HG03095 (cell line): Measurements from ENCODE around the gene UBAC2.
"Not testable (repeated sequence)": the region's sequence is repeated elsewhere in the genome, so short reads cannot be mapped to it uniquely, and the experiment has no call there.

Experiments
- ATAC-seq: cut with Tn5 transposase; IDR thresholded peaks from one replicate; pipeline ENCODE4 v1.9.1; 2021; ENCODE audit warnings: moderate library complexity; ENCODE audit not compliant: unreplicated experiment

UBAC2 gene

DNA sequence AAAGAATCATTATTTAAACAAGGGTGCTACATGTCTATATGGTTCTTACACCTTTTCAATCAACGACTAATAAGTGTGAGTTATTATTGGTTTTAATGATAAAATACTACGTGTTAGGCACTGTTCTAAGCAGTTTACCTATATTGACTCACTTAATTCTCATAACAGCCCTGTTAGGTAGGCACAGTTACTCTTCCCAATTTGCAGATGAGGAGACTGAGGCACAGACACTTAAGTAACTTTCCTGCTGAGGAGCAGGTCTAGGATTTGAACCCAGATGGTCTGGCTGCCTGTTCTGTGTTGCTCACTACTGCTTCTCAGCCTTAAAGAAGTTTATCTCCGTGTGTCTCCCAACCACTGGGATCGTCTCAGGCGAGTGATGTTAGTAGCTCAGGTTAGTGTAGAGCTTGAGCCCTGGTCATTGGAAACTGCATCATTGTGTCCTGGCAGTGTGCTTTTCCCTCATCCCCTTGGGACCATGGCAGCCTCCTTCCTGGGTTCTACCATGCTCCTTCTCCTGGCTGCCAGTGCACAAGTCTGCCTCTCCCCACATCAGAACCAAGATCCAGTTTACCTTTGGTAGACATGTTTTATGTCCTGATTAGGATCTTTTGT lies 10.9 kb downstream of the UBAC2 start:
- no peak for ATAC-seq

DNA sequence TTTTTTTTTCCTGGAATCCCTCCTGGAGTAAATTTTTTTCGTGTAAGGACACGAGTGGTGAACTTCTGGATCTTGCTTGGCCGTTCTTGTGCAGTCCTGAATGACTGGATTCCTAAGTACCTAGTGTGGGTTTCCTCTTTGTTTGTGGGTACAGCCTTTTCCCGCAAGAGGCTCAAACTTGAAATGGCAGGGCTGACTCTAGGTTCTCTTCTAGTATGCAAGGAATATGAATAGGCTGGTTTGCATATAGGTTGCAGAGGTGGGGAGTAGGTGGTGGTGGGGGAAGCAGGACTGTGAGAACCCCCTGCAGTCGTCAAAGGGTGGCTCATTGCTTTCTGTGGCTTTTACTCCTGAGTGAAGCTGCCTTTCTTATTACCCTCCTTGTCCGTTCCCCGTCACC lies 13.6 kb downstream of the UBAC2 start:
- peak; percentile 71 for ATAC-seq

DNA sequence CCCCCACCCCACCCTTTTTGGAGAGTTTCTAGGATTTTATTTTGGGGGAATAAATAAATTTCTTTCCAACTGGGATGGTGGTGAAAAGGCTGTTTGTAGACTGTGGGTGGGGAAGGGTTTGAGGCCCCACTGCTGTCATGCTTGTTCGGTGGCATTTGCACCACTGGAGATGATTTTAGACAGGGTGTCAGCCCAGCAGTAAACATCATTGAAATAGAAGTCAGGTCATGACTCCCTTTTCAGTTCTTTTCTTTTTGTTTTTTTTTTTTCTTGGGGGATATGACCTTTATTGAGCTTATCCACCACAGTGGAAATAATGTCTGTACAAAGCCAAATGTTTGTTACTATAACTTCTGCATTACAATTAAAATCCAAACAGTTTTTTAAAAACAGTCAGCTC lies 14.1 kb downstream of the UBAC2 start:
- no peak for ATAC-seq

DNA sequence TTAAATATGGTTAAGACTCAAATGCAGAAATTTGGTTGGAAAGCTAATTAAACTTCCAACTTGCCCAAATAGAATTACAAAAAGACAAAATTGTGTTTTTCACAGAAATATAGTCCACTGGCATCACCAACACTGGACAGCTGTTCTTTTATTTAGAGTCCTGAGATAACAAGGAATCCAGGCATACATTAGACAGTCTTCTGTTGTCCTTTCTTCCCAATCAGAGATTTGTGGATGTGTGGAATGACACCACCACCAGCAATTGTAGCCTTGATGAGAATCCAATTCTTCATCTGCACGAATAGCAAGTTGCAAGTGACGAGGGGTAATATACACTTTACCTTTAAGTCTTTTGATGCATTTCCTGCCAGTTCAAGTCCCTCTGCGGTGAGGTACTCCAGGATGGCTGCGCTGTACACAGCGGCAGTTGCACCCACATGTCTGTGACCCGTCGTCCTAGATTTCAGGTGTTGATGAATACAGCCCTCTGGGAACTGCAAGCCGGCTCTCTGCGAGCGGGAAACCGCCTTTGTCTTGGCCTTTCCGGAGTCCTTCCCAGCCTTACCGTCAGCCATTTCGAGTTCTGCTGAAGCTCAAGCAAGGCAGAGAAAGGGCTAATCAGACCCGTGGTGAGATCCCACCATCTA lies 14.7 kb downstream of the UBAC2 start:
- ATAC-seq: no peak

DNA sequence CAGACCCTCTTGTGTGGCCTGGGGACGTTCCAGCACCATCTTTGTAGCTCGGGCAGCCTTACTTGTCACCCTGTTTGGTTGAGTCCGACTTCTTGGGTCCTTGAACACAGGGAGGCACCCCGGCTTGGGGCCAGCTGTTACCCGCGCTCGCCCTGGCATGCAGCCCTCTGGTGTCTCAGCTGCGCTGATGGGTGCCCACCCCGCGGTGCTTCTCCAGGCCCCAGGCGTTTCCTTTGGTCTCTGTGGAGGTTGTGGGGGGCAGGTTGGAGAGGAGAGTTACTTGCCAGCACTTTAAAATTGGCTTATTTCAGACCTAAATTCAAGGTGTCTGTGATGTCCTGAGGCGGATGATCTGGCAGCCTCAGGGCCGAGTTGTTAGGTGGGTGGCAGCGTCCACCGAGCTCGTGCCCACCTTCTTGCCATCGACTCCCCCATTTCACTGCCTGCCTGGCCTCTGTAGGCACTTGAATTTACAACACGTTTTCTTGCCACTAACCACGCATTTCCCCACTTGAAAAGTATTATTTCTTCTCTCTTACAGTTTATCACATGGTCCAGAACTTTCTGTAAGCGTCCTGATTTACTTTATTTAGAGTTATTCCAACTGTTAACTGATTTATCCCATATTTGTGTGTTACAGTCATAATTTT lies 16.9 kb downstream of the UBAC2 start:
- no peak for ATAC-seq

DNA sequence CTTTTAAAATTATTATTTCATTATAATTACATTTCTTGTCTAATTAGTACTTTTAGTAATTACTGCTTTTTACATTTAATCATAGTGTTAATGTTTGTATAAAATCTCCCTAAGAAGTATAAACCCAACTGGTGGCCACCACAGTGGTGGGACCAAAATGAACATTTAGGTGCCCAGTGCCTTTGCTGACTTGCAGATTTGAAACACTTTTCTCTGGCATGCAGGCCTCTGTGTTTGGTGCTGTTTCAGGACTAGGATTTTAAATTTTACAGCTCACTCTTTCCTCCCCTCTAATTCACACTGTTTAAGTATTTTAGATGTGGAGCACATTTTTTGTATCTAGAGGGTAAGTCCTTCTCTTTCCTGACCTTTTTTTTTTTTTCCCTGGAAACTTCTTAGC lies 17.5 kb downstream of the UBAC2 start:
- ATAC-seq: no peak

DNA sequence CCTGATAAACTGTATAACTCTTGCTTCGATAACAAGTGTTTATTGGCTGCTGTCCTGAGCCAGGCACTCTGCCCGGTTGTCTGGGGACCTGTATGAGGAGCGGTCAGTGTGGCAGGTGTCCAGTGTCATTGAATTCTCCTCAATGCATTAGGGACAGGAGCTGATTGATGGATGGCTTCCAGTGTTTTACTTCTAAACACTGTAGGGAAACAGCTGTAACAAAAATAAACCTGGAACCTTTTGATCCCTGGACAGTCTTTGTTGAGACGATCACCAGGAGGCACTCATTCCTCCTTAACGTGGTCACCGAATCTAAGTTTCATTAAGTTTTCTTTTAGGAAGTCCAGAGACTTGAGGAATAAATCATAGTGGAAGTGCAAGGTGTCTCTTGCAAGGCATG lies 17.9 kb downstream of the UBAC2 start:
- no peak for ATAC-seq

DNA sequence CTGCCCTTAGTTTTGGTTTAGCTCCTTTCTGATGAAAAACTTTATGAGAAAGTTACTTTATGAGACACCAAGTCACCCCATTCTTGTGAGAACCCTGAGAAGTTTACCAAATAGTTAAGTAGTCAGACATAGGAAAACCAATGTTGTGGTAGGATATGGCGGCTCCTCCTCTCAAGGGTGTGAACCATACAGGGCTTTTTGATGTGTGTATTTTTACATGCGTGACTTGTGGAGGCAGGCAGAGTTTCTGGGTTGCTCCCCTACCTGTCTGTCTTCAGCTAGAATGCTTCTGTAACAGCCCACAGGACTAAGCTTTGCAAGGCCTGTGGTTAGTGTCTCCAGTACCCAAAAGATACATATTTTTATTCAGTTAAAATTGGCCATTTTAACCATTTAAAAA lies 18.3 kb downstream of the UBAC2 start:
- no peak for ATAC-seq

DNA sequence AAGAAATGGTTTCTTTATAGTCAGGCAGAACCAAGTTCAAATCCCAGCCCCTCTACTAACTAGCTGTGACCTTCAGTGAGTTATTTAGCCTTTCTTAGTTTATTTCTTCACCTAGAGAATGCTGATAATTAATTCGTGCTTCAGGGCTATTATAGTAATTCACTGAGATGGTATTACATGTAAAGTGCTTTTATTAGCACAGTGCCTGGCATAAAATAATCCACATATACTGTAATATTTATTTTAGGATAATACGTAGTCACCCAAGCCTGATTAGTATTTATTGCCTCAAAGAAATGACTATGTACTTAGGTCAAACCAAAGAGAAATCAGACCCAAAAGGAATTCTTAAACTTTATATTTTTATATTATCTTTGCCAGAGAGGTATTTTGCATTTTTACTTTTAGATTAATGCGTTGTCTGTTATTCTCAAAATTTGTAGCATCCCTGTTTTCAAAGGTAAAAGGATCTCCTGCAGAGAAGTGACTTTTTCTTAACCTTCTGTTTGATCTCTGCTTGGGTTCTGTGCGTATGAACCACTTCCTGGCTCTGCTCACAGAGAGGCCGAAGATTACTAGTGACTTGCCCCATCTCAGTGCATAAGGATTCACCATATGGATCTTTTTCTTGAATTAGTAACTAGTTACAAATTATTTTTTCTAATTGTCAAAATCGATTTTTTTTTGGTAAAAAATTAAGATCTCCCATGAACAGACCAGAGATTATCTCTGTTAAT lies 19.7 kb downstream of the UBAC2 start:
- no peak for ATAC-seq

DNA sequence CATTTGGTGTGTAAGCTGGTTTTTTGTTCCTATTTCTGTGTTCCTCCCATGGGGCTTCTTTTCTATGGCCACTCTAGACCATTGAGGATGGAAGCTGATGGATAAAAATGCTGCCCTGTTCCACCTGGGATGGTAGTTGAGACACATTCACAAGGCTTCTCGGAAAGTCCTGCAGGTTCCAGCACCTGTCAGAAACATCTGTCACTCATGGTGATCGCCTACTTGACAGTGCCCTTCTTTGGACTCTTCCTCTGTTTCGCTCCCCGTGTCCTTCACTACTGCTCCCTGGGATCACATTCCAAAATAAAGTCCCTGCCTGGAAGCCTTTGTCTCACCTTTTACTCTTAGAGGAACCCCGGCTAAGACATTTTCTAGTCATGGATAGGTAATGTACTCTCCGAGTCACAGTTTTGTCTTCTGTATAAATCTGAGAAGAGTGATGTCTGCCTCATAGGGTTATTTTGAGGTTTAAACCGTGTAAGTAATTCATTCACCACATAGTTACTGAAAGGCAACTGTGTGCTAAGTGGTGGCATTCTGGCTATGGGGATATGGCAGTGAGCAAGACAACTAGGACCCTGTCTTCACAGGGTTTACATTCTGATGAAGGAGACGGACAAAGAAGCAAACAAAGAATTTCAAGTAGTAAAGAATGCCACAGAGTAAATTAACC lies 21.0 kb downstream of the UBAC2 start:
- ATAC-seq: no peak

DNA sequence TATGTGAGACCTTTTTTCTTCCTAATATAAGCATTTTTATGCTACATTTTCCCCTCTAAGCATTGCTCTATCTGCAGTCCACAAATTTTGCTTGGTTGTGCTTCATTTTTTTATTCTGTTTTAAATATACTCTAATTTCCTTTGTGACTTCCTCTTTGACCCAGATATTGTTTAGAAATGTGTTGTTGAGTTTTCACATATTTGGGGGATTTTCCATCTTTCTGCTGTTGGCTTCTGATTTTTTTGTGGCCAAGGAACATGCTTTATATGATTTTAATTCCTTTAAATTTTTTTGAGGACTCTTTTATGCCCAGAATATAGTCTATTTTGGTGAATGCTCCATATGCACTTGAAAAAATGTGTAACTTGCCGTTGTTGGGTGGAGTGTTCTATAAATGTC lies 22.9 kb downstream of the UBAC2 start:
- no peak for ATAC-seq

DNA sequence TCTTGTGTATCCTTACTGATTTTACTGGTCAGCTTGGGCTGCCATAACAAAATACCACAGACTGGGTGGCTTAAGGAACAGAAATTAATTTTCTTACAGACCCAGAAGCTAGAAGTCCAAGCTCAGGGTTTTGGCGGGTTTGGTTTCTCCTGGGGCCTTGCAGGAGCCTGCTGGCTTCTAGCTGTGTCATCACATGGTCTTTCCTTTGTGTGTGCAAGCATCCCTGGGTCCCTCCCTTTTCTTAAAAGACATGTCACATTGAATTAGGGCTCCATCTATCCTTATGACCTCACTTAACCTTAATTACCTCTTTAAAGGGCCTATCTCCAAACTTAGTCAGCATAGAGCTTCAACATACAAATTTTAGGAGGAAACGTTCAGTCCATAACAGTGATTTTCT lies 23.4 kb downstream of the UBAC2 start:
- ATAC-seq: no peak

DNA sequence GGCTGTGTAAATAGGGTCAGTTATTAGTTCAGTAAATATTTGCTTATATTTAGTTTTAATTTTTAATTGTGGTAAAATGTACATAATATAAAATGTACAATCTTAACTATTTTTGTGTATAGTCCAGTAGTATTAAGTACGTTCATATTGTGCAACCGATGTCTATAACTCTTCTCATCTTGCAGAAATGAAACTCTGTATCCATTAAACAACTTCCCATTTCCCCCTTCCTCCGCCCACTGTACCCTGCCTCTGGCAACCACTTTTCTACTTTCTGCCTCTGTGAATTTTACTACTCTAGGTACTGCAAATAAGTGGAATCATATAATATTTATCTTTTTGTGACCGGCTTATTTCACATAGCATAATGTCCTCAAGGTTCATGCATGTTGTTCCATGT lies 24.4 kb downstream of the UBAC2 start:
- ATAC-seq: no peak

DNA sequence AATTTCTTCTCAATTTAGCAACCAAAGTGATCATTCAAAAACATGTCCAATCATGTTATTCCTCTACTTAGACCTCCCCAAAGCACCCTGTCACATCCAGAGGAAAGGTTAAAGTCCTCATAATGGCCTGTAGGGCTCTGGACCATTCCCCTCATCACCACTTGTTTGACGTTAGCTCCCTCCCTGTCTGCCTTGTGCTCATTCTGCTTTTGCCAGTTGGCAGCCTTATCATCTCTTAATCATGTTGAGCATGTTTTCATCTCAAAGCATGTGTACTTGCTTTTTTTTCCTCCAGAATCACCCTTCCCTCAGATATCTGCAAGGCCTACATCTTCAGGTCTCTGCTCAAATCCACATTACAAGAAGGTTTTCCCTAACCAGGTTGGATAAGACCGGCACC lies 25.9 kb downstream of the UBAC2 start:
- ATAC-seq: no peak

DNA sequence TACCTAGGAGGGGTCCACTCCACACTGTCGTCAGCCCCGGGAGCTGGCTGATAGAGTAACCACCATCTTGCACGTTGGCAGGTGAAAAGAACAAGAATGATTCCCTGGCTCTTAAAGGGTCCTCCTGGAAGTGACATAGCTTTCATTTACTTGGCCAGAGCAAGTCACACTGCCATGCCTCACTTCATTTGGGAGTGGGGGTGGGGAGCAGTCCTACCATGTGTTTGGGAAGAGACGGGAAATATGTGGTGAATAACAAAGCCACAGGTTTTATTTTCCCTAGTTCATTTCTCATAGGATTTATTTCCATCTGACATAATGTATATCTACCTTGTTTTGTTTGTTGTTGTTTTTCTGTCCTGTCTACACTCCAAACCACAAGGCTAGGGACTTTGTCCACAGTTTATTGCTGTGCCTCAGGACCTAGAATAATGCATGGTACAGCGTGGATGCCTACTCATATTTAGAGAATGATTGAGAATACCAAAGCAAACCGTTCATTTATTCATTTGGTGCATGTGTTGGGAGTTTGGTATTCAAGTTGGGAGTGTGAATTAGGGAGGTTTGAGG lies 26.8 kb downstream of the UBAC2 start:
- ATAC-seq: no peak

DNA sequence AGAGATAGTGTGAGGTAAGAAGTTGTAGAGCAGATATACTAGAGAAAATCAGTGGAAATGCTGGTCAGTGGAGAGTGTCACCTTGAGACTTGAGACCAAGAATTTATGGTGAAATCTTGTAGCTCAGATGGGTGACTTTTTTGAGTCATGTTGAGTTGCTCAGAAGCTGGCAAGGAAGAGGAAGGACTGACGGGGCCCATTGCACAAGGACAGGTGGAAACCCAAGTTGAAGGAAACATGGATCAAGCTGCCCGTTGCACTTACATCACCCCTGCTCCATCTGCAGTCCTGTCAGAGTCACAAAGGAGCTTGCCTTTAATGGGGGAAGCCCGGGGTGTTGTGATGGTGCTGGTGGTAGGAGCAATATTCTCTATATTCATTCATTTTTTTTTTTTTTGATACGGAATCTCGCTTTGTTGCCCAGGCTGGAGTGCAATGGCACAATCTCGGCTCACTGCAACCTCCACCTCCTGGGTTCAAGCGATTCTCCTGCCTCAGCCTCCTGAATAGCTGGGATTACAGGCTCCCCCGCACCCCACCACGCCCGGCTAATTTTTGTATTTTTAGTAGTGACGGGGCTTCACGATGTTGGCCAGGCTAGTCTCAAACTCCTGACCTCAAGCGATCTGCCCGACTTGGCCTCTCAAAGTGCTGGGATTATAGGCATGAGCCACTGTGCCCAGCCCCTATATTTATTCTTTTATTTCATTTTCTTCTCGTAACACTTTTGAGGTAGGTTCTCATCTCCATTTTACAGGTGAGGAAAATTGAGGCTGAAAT lies 27.4 kb downstream of the UBAC2 start:
- no peak for ATAC-seq

DNA sequence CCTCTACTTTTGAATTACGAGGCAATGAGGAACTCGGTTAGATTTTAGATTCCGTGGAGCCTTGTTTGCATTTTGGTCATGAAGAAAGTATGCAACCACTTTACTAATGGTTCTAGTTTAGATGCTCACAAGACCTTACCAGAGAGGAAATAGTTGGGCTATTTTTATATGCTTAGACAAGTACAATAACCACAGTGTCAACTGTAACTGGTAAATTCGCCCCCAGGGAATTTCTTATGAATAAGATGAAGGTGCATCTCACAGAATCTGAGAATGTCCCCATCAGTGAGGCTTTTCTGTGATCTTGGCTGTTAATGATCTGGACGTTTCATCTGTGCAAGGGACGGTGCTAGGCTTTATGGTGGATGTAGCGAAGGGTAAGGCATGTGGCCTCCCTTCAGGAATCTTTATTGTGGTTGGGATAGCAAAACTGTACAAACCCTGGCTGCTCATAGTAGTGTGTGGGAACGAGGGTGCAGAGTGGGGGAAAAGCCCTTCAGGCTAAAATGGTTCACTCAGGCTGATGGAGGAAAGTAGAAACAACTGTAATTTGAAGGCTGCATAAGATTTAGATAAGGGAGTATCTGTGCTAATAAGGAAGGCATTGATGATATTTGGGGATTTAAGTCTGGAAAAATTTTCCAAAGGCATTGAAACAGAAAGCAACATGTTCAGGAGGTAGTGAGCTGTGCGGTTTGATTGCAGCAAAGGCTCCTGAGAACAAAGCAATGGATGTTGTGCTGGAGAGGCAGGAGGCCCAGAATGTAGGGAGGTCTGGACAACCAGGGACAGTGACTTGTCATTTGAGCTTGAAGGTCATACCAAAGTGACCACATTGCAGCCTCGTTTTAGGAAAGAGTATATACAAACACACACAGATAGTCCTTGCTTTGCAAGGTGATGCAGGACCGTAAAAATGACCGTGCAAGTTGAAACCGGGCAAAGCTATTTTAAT lies 28.4 kb downstream of the UBAC2 start:
- ATAC-seq: peak; percentile 93

DNA sequence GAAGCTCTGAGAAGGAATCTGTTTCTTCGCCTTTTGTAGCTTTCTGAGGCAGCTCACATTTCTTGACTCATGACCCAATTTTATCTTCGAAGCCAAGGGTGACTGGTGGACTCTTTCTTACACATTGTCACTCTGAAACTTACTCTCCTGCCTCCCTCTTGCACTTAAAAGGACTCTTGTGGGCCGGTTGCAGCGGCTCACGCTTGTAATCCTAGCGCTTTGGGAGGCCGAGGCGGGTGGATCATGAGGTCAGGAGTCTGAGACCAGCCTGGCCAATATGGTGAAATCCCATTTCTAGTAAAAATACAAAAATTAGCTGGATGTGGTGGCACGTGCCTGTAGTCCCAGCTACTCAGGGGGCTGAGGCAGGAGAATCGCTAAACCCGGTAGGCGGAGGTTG lies 29.9 kb downstream of the UBAC2 start:
- ATAC-seq: not testable (repeated sequence)

DNA sequence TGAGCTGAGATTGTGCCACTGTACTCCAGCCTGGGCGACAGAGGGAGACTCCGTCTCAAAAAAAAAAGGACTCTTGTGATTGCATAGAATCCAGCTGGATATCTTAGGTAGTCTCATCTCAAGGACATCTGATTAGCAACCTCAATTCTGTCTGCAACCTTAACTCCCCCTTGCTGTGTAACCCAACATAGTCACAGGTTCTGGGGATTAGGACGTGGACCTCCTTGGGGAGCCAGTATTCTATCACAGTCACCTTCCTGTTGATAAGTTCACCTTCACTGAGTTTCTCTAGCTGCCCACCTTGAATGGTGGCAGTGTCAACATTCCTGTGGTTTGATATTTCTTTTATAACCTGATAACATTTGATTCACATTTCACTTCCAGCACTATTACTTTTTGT lies 30.3 kb downstream of the UBAC2 start:
- ATAC-seq: no peak
